H1 (cell line): ENCODE measurements around the gene FBXO45. TPM values are rescaled to one million over a fixed set of nuclear protein-coding genes. Genes with fewer than 3 reads are reported as not detected.
"Not testable (repeated sequence)": the region's sequence is repeated elsewhere in the genome, so short reads cannot be mapped to it uniquely, and the experiment has no call there.

Experiments
- CTCF ChIA-PET: fragments of 300-600 bp; sonication (Branson Sonifier 250); formaldehyde crosslinking; loops from one replicate; lab custom pipeline; 2021; ENCODE audit not compliant: partially characterized antibody; lab: Charles Lee
- POLR2A ChIA-PET: fragments of 300-600 bp; sonication (Branson Sonifier 250); formaldehyde crosslinking; loops from one replicate; lab custom pipeline; 2021; ENCODE audit warnings: inconsistent platforms; ENCODE audit not compliant: partially characterized antibody; lab: Charles Lee
- DNase-seq, 2 experiments: peaks; one replicate each; pipeline versions ENCODE4 v3.0.0 to v3.0.0-alpha.2; 2010 to 2022; ENCODE audit warnings: low spot score in 2 of 2, low read depth in 1 of 2, mixed read lengths in 1 of 2
- FAIRE-seq: peaks from 2 replicates; lab custom pipeline; 2011; peaks lifted over from hg19 to GRCh38; lab: Jason Lieb, UNC
- H2AFZ ChIP-seq: 2 replicates; pipeline ENCODE4 v1.8.1; 2012; ENCODE audit warnings: low read length, inconsistent platforms
- H2AK5ac ChIP-seq: 2 replicates; pipeline ENCODE4 v1.6.1; 2013; ENCODE audit warnings: low read depth, low read length
- H2BK120ac ChIP-seq: replicated peaks from 2 replicates; pipeline ENCODE3; 2013; ENCODE audit warnings: low read depth, low read length, inconsistent platforms
- H2BK12ac ChIP-seq: 2 replicates; pipeline ENCODE4 v1.6.1; 2013; ENCODE audit warnings: low read depth, low read length
- H2BK15ac ChIP-seq: 2 replicates; pipeline ENCODE4 v1.6.1; 2013; ENCODE audit warnings: low read length
- H2BK20ac ChIP-seq: 2 replicates; pipeline ENCODE4 v1.6.1; 2013; ENCODE audit warnings: low read length
- H2BK5ac ChIP-seq: 2 replicates; pipeline ENCODE4 v1.6.1; 2013; ENCODE audit warnings: low read depth, low read length
- H3K14ac ChIP-seq: 2 replicates; pipeline ENCODE4 v1.6.1; 2013; ENCODE audit warnings: inconsistent platforms; ENCODE audit not compliant: insufficient read length
- H3K18ac ChIP-seq: 2 replicates; pipeline ENCODE4 v1.6.1; 2013; ENCODE audit warnings: low read length; ENCODE audit errors: extremely low read depth
- H3K23ac ChIP-seq: 2 replicates; pipeline ENCODE4 v1.6.1; 2013; ENCODE audit warnings: inconsistent platforms; ENCODE audit not compliant: insufficient read length
- H3K23me2 ChIP-seq: 2 replicates; pipeline ENCODE4 v1.6.1; 2013; ENCODE audit warnings: low read depth, low read length
- H3K27ac ChIP-seq: 2 replicates; pipeline ENCODE4 v1.6.1; 2011; ENCODE audit warnings: low read depth, low read length, inconsistent platforms
- H3K27me3 ChIP-seq, 4 experiments: replicated peaks in 1 of 4; 1 replicate in 1 of 4; 2 replicates in 3 of 4; pipeline versions ENCODE4 v1.6.1 to v1.8.1; 2011 to 2013; ENCODE audit warnings: low read length in 3 of 4, mild to moderate bottlenecking in 3 of 4, inconsistent platforms in 2 of 4, mixed read lengths in 2 of 4, moderate library complexity in 1 of 4; ENCODE audit not compliant: control insufficient read depth in 3 of 4, insufficient read depth in 3 of 4; ENCODE audit errors: extremely low read depth in 1 of 4
- H3K36me3 ChIP-seq, 4 experiments: 2 replicates each; pipeline versions ENCODE4 v1.6.1 to v1.8.1; 2011 to 2013; ENCODE audit warnings: mild to moderate bottlenecking in 4 of 4, low read length in 3 of 4, moderate library complexity in 2 of 4, control low read depth in 1 of 4, inconsistent platforms in 1 of 4; ENCODE audit not compliant: insufficient read depth in 4 of 4, control insufficient read depth in 2 of 4
- H3K4ac ChIP-seq: replicated peaks from 2 replicates; pipeline ENCODE3; 2013; ENCODE audit warnings: low read length, low read depth, mixed read lengths, inconsistent platforms; ENCODE audit not compliant: insufficient read length
- H3K4me1 ChIP-seq, 4 experiments: replicated peaks in 1 of 4; 1 replicate in 1 of 4; 2 replicates in 3 of 4; pipeline versions ENCODE4 v1.6.1 to v1.8.1; 2011 to 2013; ENCODE audit warnings: low read length in 3 of 4, inconsistent platforms in 2 of 4, mixed read lengths in 1 of 4; ENCODE audit not compliant: insufficient read depth in 4 of 4, control insufficient read depth in 3 of 4
- H3K4me2 ChIP-seq, 2 experiments: 2 replicates each; pipeline versions ENCODE4 v1.6.1 to v1.8.1; 2011 to 2013; ENCODE audit warnings: low read depth in 2 of 2, low read length in 2 of 2, control low read depth in 1 of 2, inconsistent platforms in 1 of 2, mild to moderate bottlenecking in 1 of 2; ENCODE audit not compliant: insufficient read depth in 1 of 2
- H3K4me3 ChIP-seq, 4 experiments: fragments of 200-600, 300-600 bp in 1 of 4; sonication (generic), shearing (Covaris generic), sonication (Bioruptor Twin) in 1 of 4; 2 replicates each; pipeline versions ENCODE4 v1.5.1 to v1.8.1; 2011 to 2016; ENCODE audit warnings: low read length in 4 of 4, low read depth in 3 of 4, control low read depth in 2 of 4, inconsistent platforms in 2 of 4, mild to moderate bottlenecking in 2 of 4, mixed read lengths in 1 of 4, moderate library complexity in 1 of 4; ENCODE audit not compliant: insufficient read depth in 2 of 4; ENCODE audit errors: extremely low read depth in 1 of 4
- H3K56ac ChIP-seq: replicated peaks from 2 replicates; pipeline ENCODE3; 2013; ENCODE audit warnings: low read depth, mild to moderate bottlenecking, mixed read lengths, low read length, inconsistent platforms; ENCODE audit not compliant: insufficient read length
- H3K79me1 ChIP-seq: 2 replicates; pipeline ENCODE4 v1.6.1; 2013; ENCODE audit warnings: low read depth, low read length, control low read depth
- H3K79me2 ChIP-seq, 2 experiments: 2 replicates each; pipeline versions ENCODE4 v1.6.1 to v1.8.1; 2012 to 2013; ENCODE audit warnings: low read length in 2 of 2, mild to moderate bottlenecking in 2 of 2, inconsistent platforms in 1 of 2; ENCODE audit not compliant: insufficient read depth in 2 of 2, control insufficient read depth in 1 of 2
- H3K9ac ChIP-seq, 4 experiments: replicated peaks in 1 of 4; 1 replicate in 1 of 4; 2 replicates in 3 of 4; pipeline versions ENCODE4 v1.6.1 to v1.8.1; 2011 to 2013; ENCODE audit warnings: low read depth in 3 of 4, low read length in 3 of 4, control low read depth in 2 of 4, mild to moderate bottlenecking in 2 of 4, moderate library complexity in 2 of 4, inconsistent platforms in 1 of 4; ENCODE audit errors: extremely low read depth in 1 of 4
- H3K9me3 ChIP-seq, 2 experiments: 2 replicates each; pipeline versions ENCODE4 v1.6.1 to v1.8.1; 2012 to 2013; ENCODE audit warnings: mild to moderate bottlenecking in 2 of 2, moderate library complexity in 2 of 2, control low read depth in 1 of 2, inconsistent platforms in 1 of 2, low read depth in 1 of 2, low read length in 1 of 2, mixed read lengths in 1 of 2; ENCODE audit not compliant: insufficient read depth in 2 of 2
- H4K20me1 ChIP-seq, 2 experiments: replicated peaks in 1 of 2; 2 replicates each; pipeline versions ENCODE3 to v1.8.1; 2011 to 2013; ENCODE audit warnings: inconsistent platforms in 2 of 2, low read length in 2 of 2, mild to moderate bottlenecking in 1 of 2; ENCODE audit not compliant: insufficient read depth in 2 of 2, control insufficient read depth in 1 of 2
- H4K5ac ChIP-seq: 2 replicates; pipeline ENCODE4 v1.6.1; 2013; ENCODE audit warnings: low read length, low read depth, mixed read lengths, inconsistent platforms; ENCODE audit not compliant: insufficient read length
- H4K8ac ChIP-seq: 2 replicates; pipeline ENCODE4 v1.8.0; 2013; ENCODE audit warnings: mild to moderate bottlenecking, moderate library complexity, low read length, inconsistent platforms; ENCODE audit not compliant: insufficient read depth; ENCODE audit errors: extremely low read depth
- H4K91ac ChIP-seq: replicated peaks from 2 replicates; pipeline ENCODE3; 2013; ENCODE audit warnings: low read length, mixed read lengths, inconsistent platforms; ENCODE audit not compliant: insufficient read length
- WGBS, 2 experiments: shearing (Covaris generic) in 1 of 2; methylation state at CpG; one replicate each; pipeline versions ENCODE4 v1.1.6 to v1.1.7; 2013 to 2015; ENCODE audit warnings: low lambda C conversion rate in 2 of 2, mixed read lengths in 2 of 2, inconsistent platforms in 1 of 2, low coverage in 1 of 2, missing lambda C conversion rate in 1 of 2; ENCODE audit not compliant: insufficient replicate concordance in 2 of 2, insufficient coverage in 1 of 2, insufficient read length in 1 of 2; ENCODE audit errors: extremely low coverage in 1 of 2, missing lambda C conversion rate in 1 of 2; 5-methylcytosine and 5-hydroxymethylcytosine counted together
- polyA plus RNA-seq, 7 experiments: library from polyadenylated mRNA; depleted of rRNA in 3 of 7; stranded (reverse) in 5 of 7; unstranded in 2 of 7; fragments of >200 nt in 5 of 7; fragments of 200-250 nt in 2 of 7; gene quantifications; 1 replicate in 5 of 7; 2 replicates in 1 of 7; 4 replicates in 1 of 7; pipeline versions ENCODE4 v1.2.1 to v1.2.3, GENCODE V29; 2011 to 2013; ENCODE audit warnings: missing spikeins in 2 of 7, mixed read lengths in 2 of 7
- total RNA-seq: library from RNA; stranded (reverse); fragmentation: NEBNext Ultra II Directional; extraction: Animal tissue kit (Norgen Biotek cat#: 25700); gene quantifications from 2 replicates; pipeline ENCODE4 v1.2.1, GENCODE V29; 2021

The FBXO45 gene
- total and polyA plus RNA-seq, 2 of the 8 experiments (the other 6 are each of a cell fraction or from before 2014, with no cell fraction given): 5.2 to 19.4 TPM

DNA sequence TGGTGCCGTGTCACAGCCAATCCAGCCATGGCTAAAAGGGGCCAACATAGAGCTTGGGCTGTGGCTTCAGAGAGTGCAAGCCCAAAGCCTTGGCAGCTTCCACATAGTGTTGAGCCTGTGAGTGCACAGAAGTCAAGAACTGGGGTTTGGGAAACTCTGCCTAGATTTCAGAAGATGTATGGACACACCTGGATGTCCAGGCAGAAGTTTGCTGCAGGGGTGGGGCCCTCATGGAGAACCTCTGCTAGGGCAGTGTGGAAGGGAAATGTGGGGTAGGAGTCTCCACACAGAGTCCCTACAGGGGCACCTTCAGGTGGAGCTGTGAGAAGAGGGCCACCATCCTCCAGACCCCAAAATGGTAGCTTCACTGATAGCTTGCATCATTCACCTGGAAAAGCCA is 19.1 kb upstream of the FBXO45 start:
- H3K79me2 ChIP-seq, H3K4me3 ChIP-seq, H2AFZ ChIP-seq, H3K23ac ChIP-seq, H3K4me2 ChIP-seq, H4K20me1 ChIP-seq, H3K18ac ChIP-seq, FAIRE-seq, H3K14ac ChIP-seq, H2BK120ac ChIP-seq, H2AK5ac ChIP-seq, H4K8ac ChIP-seq, H2BK20ac ChIP-seq, H2BK15ac ChIP-seq, H3K27me3 ChIP-seq, H3K9ac ChIP-seq, H2BK12ac ChIP-seq, H3K4me1 ChIP-seq, H3K79me1 ChIP-seq, H4K91ac ChIP-seq, H3K36me3 ChIP-seq, H3K56ac ChIP-seq, H2BK5ac ChIP-seq, H3K27ac ChIP-seq, H4K5ac ChIP-seq, DNase-seq, POLR2A ChIA-PET, H3K23me2 ChIP-seq, H3K4ac ChIP-seq: not testable (repeated sequence)
- peaks cover 7 to 11% of the 10 kb centered on the region in 2 experiments for H3K9me3 ChIP-seq
- 100% methylated on average over 1 of the region's 1 CpG; no CpG with 5 or more reads in 1 of the 2 experiments for WGBS, 2 experiments
- CTCF ChIA-PET: interaction anchor here (1.0 to 1.2 kb wide), 3 partner anchors 12 to 27 kb away, joined by 3 read pairs; no protein-coding TSS in a partner anchor

GRCh38 chr3:196550172-196550571 is 18.3 kb upstream of the FBXO45 start:
- H3K23ac ChIP-seq, FAIRE-seq, H3K56ac ChIP-seq, H3K79me1 ChIP-seq, H3K4me1 ChIP-seq, H3K4ac ChIP-seq, H2BK120ac ChIP-seq, H4K20me1 ChIP-seq, H2BK12ac ChIP-seq, H4K5ac ChIP-seq, H4K8ac ChIP-seq, H2BK15ac ChIP-seq, POLR2A ChIA-PET, H3K18ac ChIP-seq, H3K4me2 ChIP-seq, H3K4me3 ChIP-seq, H3K14ac ChIP-seq, H3K23me2 ChIP-seq, H2AK5ac ChIP-seq, H3K36me3 ChIP-seq, H4K91ac ChIP-seq, H3K79me2 ChIP-seq, H3K9ac ChIP-seq, H2BK5ac ChIP-seq, H2BK20ac ChIP-seq, H3K27me3 ChIP-seq, H3K27ac ChIP-seq, DNase-seq, H2AFZ ChIP-seq: not testable (repeated sequence)
- 81% methylated on average over 3 of the region's 3 CpGs; no CpG with 5 or more reads in 1 of the 2 experiments for WGBS, 2 experiments
- peaks cover 7 to 11% of the 10 kb centered on the region in 2 experiments for H3K9me3 ChIP-seq
- CTCF ChIA-PET: interaction anchor here (1.0 to 1.2 kb wide), 2 partner anchors 11 to 26 kb away, joined by 3 read pairs; no protein-coding TSS in a partner anchor
